Stimulated activated CD4-positive, alpha-beta T cell treated with anti-CD3 and anti-CD28 coated beads, Interleukin-1b, Interleukin-23, amount 100 ng/mL, for 4 hours (primary cell): Measurements from ENCODE around the gene KRR1.
"Not testable (repeated sequence)": the region's sequence is repeated elsewhere in the genome, so short reads cannot be mapped to it uniquely, and the experiment has no call there.

Source experiments
- DNase-seq, 2 donors: peaks; one replicate each; pipeline ENCODE4 v3.0.0-alpha.2; 2020; ENCODE audit warnings: low read depth in 2 of 2

The KRR1 gene

DNA sequence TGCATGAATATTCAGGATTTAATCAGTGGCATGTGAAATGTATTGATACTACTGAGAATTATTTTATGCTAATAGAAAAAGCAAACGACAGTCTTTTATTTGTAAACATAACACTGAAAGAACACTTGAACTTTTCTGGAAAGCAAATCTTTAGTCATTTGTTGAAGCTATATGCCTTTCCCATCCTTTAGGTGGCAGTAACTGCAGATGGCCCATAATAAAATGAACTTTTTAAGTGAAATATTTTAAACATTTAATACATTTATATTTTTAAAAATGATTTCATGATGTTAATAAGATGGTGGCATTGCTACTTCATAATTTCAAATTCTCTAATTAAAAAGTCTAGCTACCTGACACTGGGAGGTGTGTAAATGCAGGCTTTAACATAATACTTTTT is 13.9 kb upstream of the KRR1 start:
- no peak for DNase-seq

GRCh38 chr12:75522124-75522523 is 10.7 kb upstream of the KRR1 start:
- not testable (repeated sequence) for DNase-seq

DNA sequence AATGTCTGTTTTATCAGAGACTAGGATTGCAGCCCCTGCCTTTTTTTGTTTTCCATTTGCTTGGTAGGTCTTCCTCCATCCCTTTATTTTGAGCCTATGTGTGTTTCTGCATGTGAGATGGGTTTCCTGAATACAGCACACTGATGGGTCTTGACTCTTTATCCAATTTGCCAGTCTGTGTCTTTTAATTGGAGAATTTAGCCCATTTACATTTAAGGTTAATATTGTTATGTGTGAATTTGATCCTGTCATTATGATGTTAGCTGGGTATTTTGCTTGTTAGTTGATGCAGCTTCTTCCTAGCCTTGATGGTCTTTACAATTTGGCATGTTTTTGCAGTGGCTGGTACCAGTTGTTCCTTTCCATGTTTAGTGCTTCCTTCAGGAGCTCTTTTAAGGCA is 9.8 kb upstream of the KRR1 start:
- not testable (repeated sequence) for DNase-seq

GRCh38 chr12:75509621-75510020 is 1.8 kb downstream of the KRR1 start:
- no peak for DNase-seq

GRCh38 chr12:75508159-75508558 is 3.2 kb downstream of the KRR1 start:
- no peak for DNase-seq

DNA sequence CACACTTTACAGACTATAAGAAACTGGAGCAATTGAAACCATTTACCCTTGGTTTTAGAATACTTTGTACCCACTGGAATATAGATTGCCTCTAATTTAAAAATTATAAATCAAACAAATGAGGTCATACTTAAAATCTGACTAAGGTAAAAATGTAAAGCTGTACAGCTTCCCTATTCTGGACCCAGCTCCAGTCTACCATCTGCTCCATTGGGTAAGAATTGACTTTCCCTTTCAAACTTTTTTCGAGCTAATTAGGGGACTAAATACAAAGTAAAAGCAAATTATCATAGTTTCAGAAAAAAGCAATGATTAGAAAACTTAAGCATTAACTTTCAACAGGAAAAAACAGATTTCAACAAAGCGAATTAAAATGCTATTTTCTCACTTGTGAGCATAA is 4.3 kb downstream of the KRR1 start:
- DNase-seq = no peak

- no peak for DNase-seq
Observed at GRCh38 chr12:75505706-75506312, 5.6 kb downstream of the KRR1 start.

GRCh38 chr12:75503866-75504265 is 7.5 kb downstream of the KRR1 start:
- DNase-seq = no peak

DNA sequence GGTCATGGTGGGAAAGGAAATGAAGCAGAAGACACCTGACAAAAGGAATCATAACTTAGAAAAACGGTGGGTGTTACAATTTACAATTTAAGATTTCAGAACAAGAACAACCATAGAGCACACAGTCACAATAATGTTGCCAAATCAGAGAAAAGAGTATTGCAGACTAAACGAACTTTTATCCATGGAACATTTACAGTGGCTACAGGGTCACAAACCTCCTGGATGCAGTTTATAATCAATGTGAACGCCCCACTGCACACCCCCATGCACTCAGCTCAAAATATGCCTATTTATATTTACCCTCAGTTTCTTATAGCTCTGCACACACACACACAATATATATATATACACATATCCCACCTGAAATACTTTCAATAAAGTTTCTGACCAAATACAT is 8.0 kb downstream of the KRR1 start:
- no peak for DNase-seq

DNA sequence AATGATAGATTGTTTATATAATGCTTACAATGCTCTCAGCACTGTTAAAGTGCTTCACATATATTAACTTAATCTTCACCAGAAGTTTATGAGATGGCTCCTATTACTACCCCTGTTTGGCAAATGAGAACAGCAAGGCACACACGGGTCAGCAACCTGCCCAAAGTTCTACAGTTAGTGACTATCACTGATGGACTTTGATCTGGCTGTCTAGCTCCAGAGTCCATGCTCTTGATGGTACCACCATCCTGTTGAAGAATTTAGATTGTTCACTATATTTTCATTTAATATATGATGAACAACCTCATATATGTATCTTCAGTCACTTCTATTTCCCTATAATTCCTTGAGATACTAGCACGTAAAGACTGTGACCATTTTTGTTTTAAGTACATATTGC is 20.2 kb downstream of the KRR1 start:
- no peak for DNase-seq

DNA sequence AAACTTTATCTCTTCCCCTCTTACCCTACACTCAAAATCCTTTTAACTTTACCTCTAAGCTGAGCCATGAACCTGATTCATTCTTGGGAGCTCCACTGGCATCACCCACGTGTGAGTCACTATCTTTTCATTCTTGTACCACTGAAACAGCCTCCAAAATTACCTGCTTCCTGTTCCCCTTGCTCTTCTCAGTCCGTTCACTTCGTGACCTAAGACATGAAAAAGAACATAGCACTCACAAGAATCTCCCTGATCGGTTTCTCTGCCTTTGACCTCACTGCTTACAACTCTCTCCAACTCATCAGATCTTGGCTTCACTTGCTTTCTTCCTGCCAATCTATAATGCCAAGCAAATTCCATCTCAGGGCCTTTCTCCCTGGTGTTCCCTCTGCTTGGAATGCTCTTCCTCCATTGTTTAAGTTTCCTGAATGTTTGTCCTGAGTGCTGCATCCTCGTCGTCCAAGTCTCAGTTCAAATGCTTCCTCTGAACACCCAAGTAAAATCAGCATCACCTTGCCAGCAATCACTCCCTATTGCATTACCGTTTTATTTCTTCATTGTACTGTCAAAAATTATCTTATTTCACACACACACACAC is 21.7 kb downstream of the KRR1 start:
- peak in 1 of 2 donors; percentile 20 for DNase-seq

DNA sequence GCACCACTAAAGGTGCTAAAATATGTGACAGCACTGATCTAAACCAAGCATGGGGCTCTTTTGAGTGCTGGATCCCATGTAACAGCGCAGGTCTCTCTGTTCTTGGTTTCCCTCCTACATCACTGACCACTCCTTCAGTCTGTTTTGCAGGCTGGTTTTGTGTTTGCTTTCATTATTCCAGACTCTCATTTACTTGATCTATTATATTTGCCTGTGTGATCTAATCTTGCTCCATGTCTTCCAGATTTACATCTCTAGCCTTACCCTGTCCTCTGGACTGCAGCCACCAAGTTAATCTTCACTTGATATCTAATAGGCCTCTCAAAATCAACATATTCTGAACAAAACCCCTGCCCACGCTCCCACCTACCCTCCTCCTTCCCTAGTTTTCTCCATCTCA is 22.2 kb downstream of the KRR1 start:
- DNase-seq = no peak

DNA sequence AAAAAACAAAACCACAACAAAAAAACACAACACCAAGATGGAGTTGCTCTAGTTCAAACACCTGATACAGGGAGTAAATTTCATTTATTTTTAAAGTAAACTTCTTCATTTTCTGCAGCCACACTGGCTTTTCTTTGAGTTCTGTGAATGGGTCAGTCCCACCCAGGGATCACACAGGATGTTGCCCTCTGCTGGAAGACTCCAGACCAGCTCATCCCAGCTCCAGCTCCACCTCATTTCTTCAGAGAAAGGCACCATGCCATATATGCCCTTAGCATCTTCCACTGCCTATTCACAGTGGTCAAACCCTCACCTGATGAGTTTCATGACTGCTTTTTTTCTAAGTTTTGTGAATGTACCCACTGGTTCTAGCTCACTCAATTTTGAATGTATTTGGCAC is 22.9 kb downstream of the KRR1 start:
- no peak for DNase-seq

DNA sequence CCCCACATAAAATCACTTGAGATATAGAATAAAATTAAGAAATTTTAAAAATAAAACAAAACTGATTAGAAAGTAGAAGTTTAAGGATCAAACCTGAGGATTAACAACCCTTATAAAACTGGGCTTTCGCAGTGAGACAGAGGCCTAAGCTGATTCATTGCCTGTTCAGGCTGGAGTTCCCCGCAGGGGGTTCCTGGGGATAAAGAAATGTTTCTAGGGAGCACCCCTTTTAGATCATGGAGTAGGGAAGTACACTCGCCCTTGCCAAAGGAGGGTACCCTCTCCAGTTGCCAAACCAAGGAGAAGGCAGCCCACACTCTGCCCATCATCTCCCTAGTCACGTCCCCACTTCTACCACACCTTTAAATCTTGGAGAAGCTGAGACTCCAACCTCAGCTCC is 24.1 kb downstream of the KRR1 start:
- DNase-seq = no peak

GRCh38 chr12:75484450-75484849 is 27.0 kb downstream of the KRR1 start:
- not testable (repeated sequence) for DNase-seq

GRCh38 chr12:75483431-75483830 is 28.0 kb downstream of the KRR1 start:
- no peak for DNase-seq

DNA sequence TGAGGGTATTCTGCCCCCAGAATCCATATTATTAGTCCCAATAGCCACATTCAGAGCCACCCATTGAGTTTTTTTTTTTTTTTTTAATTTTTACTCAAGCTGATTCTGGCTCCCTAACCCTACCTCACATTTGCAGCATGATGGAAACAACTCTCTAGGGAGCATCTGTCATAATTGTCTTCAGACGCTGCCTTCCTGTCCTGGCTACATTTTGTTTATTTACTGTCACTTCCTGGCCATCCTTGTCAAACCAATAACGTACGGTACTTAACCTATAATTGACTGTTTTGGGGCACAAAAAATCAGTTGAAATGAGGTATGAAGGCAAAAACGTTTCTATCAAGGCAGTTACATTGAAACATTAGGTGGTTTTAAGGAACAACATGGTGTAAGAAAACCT is 28.8 kb downstream of the KRR1 start:
- no peak for DNase-seq

DNA sequence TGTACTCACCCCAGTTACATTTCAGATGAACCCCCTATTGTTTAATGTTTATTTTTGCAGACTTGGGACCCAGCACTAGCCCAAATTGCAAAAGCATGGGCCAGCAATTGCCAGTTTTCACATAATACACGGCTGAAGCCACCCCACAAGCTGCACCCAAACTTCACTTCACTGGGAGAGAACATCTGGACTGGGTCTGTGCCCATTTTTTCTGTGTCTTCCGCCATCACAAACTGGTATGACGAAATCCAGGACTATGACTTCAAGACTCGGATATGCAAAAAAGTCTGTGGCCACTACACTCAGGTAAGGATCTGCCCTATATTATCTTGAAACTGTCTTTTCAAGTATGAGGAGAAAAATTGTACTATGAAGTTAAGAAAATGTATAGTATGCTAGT is 29.6 kb downstream of the KRR1 start:
- DNase-seq = no peak

GRCh38 chr12:75481013-75481705 is 30.2 kb downstream of the KRR1 start:
- DNase-seq = no peak

DNA sequence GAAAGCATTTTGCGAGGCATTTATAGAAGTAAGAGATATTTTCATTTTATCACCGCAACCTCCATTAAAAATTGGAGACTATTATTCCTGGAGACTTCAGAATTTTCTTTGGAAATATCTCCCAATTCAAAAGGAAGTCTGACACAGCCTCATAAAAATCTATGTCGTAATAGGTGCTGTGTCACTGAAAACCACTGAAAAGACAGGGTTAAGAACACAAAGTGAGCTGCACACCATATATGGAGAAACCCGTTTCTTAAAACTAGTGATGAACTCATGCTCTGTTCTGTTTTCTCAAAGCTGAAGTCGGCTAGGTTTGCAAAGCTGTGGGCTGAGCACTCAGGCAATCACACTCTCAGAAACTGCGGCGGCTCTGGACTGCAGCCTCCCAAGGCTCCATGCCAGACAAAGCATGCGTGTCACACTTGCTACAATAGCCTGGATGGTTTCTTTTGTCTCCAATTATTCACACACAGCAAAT is 30.9 kb downstream of the KRR1 start, which contains the start of gene GLIPR1:
TSS of gene GLIPR1 (plus strand) at position 287 of the 481 bp plus-strand sequence. CDS start at position 413, 126 bp downstream.
- DNase-seq = peak; percentile 51 to 59

DNA sequence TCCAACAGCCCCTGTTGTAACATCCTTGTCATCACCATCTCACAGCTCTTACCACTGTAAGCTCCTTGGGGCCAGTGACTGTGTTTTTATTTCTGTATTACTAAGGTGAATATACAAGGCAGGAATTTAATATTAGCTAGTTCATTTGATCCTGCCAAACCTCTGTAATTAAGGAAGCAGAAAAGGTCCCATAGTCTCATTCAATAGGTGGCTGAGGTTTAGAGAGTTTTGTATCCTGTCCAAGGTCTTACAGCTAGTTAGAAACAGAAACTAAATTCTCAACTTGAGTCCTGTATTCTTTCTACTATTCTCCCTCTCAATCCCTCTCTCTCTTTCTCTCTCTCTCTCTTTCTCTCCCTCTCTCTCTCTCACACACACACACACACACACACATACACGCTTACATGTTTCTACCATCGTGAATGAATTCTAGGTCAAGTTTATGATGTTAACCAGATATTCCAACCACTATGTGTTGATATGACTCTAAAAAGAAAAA is 31.4 kb downstream of the KRR1 start:
- DNase-seq = no peak

- DNase-seq = no peak
Observed at GRCh38 chr12:75478116-75478794, 33.2 kb downstream of the KRR1 start.
